ENCODE results near the gene LCE1B. TPM values are rescaled to one million over a fixed set of nuclear protein-coding genes. Genes with fewer than 3 reads are reported as not detected.

Gene LCE1B
- total RNA-seq, 1 experiment from 2014 or later: not detected

- DNase-seq (ENCODE audit: low read depth, low spot score): no peak
- no TSS peak for BruUV-seq (replicated peaks)
- H3K4me3 ChIP-seq (replicated peaks in 1 of 2; ENCODE audit: low read depth in 1 of 2, low read length in 2 of 2): no peak within 1 kb of the TSS
- no peak within 1 kb of the TSS for H3K27ac ChIP-seq (ENCODE audit: low read depth, low read length)
- H3K36me3 ChIP-seq (ENCODE audit: control insufficient read depth in 1 of 2, insufficient read depth in 2 of 2, low read length in 2 of 2): no peaks in the 10 kb centered on the region
- no peaks in the 10 kb centered on the region for H3K9me2 ChIP-seq (ENCODE audit: insufficient read depth)
- peaks cover 34% of the 10 kb centered on the region for H3K27me3 ChIP-seq (ENCODE audit: insufficient read depth, low read length)
- H3K9ac ChIP-seq (ENCODE audit: low read length): no peak within 1 kb of the TSS
- ChIA-PET CTCF (no interaction called here), POLR2A (no interaction called here), RAD21 (ENCODE audit: low non-redundant PET in 1 of 2, low total read pairs in 2 of 2, uncharacterized antibody in 2 of 2, unreplicated experiment in 2 of 2) (no interaction called here)
- TF ChIP-seq EGR1 (IDR thresholded peaks at IDR 0.05; ENCODE audit: low read depth) (no peak), POLR2A (IDR thresholded peaks at IDR 0.05; ENCODE audit: borderline replicate concordance, extremely low read depth, insufficient read depth, insufficient read length) (no peak), SP1 (IDR thresholded peaks at IDR 0.05; ENCODE audit: low read depth) (no peak), MAX (IDR thresholded peaks at IDR 0.05) (no peak), RAD21 (IDR thresholded peaks at IDR 0.05; ENCODE audit: low read depth) (no peak), FOSL1 (IDR thresholded peaks at IDR 0.05; ENCODE audit: low read depth) (no peak), TCF7L2 (IDR thresholded peaks at IDR 0.05; ENCODE audit: borderline replicate concordance, extremely low read depth, insufficient read depth, insufficient read length) (no peak), JUND (IDR thresholded peaks at IDR 0.05) (no peak), CTCF (IDR thresholded peaks at IDR 0.05 in 2 of 3, conservative IDR thresholded peaks at IDR 0.05 in 1 of 3; ENCODE audit: borderline replicate concordance in 1 of 3, insufficient read depth in 1 of 3, low read depth in 2 of 3, low read length in 2 of 3) (no peak), ATF3 (IDR thresholded peaks at IDR 0.05) (no peak)
- no peak for ATAC-seq
- H3K4me1 ChIP-seq (ENCODE audit: control insufficient read depth in 1 of 2, insufficient read depth in 2 of 2, low read length in 2 of 2): no peaks in the 10 kb centered on the region
- no peaks in the 10 kb centered on the region for H4K20me1 ChIP-seq (ENCODE audit: insufficient read depth)
- no peaks in the 10 kb centered on the region for H3K9me3 ChIP-seq (ENCODE audit: control insufficient read depth in 1 of 2, insufficient read depth in 1 of 2, low read depth in 1 of 2, low read length in 2 of 2)
- H3K4me2 ChIP-seq (ENCODE audit: low read length): no peak within 1 kb of the TSS
- H2AFZ ChIP-seq (ENCODE audit: low read depth, low read length, poor library complexity, severe bottlenecking): no peak within 1 kb of the TSS
- intact Hi-C loops (cut with micrococcal nuclease): no loop called here
- no peaks in the 10 kb centered on the region for H3K79me2 ChIP-seq (ENCODE audit: insufficient read depth, low read length)
Measured at GRCh38 chr1:152806576-152806975, 5.2 kb upstream of the LCE1B start, which contains the start of gene LCE1C. Gene LCE1C (minus strand): TSS chr1:152806651. CDS start chr1:152805478, 1,173 bp downstream.

All from HCT116 (cell line).